A549 treated with Mapracorat at 1 μM for 4 hours (cell line): ENCODE results near the gene CMTM3. TPM values are rescaled to one million over a fixed set of nuclear protein-coding genes. Genes with fewer than 3 reads are reported as not detected.

Experiments
- total RNA-seq: library from RNA; stranded (reverse); fragments of 200-300 nt; extraction: Qiagen RNA extraction; gene quantifications from 5 replicates; pipeline ENCODE4 v1.2.3, GENCODE V29; 2022

Gene CMTM3, protein sequence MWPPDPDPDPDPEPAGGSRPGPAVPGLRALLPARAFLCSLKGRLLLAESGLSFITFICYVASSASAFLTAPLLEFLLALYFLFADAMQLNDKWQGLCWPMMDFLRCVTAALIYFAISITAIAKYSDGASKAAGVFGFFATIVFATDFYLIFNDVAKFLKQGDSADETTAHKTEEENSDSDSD
- total RNA-seq: 85.6 to 94.6 TPM (median 92.5 TPM) in 5 replicates

DNA sequence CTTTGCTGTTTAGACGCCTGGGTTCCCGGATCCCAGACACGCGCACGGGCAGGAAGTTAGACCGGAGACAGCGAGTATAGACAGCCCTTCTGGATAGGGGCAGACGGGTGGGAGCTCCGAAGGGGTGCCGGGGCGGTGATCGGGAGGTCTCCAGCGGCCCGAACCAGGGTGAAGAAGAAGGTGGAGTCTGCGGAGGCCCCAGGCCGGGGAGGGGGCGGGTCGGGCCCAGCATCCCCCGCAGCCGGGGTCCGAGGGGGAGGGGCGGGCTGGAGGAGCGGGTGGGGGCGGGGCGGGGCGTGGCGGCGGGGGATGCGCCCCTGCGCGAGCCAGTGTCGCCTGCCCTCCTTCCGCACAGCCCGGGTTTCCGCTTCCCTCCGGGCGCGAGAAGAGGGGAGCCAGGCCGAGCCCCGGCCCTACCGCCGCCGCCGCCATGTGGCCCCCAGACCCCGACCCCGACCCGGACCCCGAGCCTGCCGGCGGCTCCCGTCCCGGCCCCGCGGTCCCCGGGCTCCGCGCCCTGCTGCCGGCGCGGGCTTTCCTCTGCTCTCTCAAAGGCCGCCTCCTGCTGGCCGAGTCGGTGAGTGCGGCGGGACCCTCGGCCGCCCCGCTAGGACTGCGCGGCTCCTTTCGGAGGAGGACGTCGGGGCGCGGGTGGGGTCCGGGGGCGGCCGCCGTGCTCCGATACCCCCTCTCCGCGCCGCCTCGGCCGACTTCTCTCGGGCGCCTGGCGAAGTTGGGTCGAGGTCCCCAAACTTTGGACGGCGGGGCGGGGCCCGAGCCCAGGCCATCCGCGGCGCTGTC lies at the start of gene CMTM3:
TSS of gene CMTM3 (plus strand) at position 329 of the 801 bp plus-strand sequence. CDS start at position 431, 102 bp downstream.

DNA sequence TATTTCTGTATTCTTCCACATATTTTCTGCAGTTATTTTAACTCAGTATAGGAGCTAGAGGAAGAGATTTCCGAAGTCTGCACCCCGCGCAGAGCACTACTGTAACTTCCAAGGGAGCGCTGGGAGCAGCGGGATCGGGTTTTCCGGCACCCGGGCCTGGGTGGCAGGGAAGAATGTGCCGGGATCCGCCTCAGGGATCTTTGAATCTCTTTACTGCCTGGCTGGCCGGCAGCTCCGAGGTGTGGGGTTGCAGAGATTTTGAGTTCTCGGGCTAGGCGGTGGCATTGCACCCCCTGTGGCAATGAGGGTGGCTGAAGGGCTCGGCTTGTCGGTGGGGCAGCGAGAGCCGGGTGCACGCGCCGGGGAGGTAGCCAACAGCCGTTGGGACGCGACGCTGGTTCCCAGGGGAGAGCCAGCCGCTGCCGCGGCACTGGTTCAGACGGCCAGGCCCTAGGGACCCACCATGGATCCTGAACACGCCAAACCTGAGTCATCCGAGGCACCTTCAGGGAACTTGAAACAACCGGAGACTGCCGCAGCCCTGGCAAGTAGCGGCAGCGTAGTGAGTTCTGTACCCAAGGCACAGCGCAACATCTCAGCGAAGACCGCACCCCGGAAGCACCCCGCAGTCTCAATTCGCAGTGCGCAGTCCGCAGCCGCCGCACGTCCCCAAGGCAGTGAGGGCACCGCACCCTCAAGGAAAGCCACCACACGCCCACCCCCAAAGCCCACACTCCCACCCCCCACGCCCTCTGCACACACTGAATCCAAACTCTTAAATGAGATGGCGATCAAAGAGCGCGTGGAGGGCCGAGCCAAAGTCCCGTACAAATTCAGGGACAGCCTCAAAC lies 38.2 kb upstream of the CMTM3 start, which contains the start of gene CMTM1:
TSS of gene CMTM1 (plus strand) at position 389 of the 851 bp plus-strand sequence. CDS start at position 464, 75 bp downstream.

DNA sequence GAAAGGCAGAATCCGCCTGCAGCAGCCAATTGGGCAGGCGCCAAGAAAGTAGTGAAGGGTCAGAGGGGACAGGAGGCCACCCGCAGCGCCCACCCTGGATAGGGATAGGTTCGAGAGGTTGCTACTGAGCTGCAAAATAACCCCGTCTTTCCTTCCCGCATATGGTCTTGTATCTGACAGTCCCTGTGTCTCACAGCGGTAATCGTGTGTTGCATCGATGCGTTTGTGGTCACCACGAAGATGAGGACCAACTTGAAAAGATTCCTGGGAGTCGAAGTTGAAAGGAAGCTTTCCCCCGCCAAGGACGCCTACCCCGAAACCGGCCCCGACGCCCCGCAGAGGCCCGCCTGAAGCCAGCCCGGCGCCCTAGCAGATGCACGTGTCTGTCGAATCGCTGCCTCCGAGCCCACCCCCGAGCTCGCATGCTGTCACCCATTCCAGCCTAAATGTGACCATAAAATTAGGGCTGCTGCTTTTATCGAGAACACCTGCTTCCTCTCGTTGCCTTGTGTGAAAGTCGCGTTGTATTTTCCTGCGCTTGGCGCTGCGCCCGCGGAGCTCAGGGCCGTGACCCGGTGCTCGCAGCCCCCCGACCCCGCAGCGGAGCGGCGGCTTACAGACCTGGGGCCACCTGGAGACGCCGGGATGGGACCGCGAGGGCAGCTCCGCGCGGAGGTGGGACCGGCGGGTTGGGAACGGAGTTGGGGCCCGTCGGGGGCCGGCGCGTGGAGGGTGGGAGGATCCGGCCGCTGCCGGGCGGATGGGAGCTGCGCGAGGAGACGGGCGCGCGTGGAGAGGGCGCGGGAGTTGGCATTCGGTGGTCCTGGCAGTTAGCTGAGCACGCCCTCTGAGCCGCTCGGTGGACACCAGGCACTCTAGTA lies 25.6 kb upstream of the CMTM3 start, which contains the start of gene CMTM2:
TSS of gene CMTM2 (plus strand) at position 813 of the 881 bp plus-strand sequence. CDS start 145 bp downstream, outside the sequence.

Other genes starting within 250 kb of the CMTM3 start
- 0.14 to 0.34 TPM (median 0.19 TPM) in 5 replicates for gene CDH5, start 238.0 kb upstream of the CMTM3 start, total RNA-seq
- gene BEAN1, start 177.4 kb upstream of the CMTM3 start, total RNA-seq: 3.7 to 6.7 TPM (median 4.6 TPM) in 5 replicates
- 16.4 to 19.3 TPM (median 18.4 TPM) in 5 replicates for gene TK2, start 54.6 kb upstream of the CMTM3 start, total RNA-seq
- 66.9 to 76.0 TPM (median 71.3 TPM) in 5 replicates for gene CKLF, start 52.1 kb upstream of the CMTM3 start, total RNA-seq
- 0.49 to 1.8 TPM (median 1.1 TPM) in 5 replicates for gene CMTM1, start 38.3 kb upstream of the CMTM3 start, total RNA-seq
- 0.15 TPM in 1 of 5 replicates, not detected in the others for gene CMTM2, start 25.2 kb upstream of the CMTM3 start, total RNA-seq
- 21.2 to 37.2 TPM (median 33.0 TPM) in 5 replicates for gene CMTM4, start 92.0 kb downstream of the CMTM3 start, total RNA-seq
- gene DYNC1LI2, start 146.9 kb downstream of the CMTM3 start, total RNA-seq: 41.2 to 52.7 TPM (median 48.3 TPM) in 5 replicates
- not detected in 5 replicates for gene TERB1, start 196.9 kb downstream of the CMTM3 start, total RNA-seq
- gene NAE1, start 226.3 kb downstream of the CMTM3 start, total RNA-seq: 63.5 to 74.9 TPM (median 66.4 TPM) in 5 replicates
- 0.08 TPM in 1 of 5 replicates, not detected in the others for gene CA7, start 239.7 kb downstream of the CMTM3 start, total RNA-seq